HG02763 (cell line): Measurements from ENCODE around the gene BRPF3.
"Not testable (repeated sequence)": the region's sequence is repeated elsewhere in the genome, so short reads cannot be mapped to it uniquely, and the experiment has no call there.

Experiments used
- ATAC-seq: cut with Tn5 transposase; IDR thresholded peaks from one replicate; pipeline ENCODE4 v1.9.1; 2021; ENCODE audit warnings: mild to moderate bottlenecking, moderate library complexity; ENCODE audit not compliant: unreplicated experiment

BRPF3 gene

GRCh38 chr6:36200154-36200891 lies 3.8 kb downstream of the BRPF3 start:
- ATAC-seq: no peak

- no peak for ATAC-seq
Observed at GRCh38 chr6:36200998-36201596, 4.6 kb downstream of the BRPF3 start.

DNA sequence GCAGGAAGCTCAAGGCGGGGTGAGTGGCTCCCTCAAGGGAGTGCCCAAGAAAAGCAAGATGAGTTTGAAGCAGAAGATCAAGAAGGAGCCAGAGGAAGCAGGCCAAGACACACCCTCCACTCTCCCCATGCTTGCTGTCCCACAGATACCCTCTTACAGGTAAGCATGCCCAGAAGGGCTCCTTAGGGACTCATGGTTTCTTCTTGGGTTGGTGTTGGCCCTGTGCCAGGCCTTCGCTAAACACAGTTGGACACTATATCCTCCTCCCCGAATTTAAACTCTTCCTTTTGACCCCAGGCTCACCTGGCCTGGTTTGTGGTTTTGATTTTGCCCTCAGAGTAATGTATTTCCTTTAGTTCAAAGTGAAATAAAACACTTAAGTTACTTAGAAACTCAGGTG lies 5.1 kb downstream of the BRPF3 start:
- no peak for ATAC-seq

- ATAC-seq: no peak
Observed at GRCh38 chr6:36202101-36202500, 5.6 kb downstream of the BRPF3 start.

GRCh38 chr6:36204068-36204753 lies 7.7 kb downstream of the BRPF3 start:
- ATAC-seq: no peak

DNA sequence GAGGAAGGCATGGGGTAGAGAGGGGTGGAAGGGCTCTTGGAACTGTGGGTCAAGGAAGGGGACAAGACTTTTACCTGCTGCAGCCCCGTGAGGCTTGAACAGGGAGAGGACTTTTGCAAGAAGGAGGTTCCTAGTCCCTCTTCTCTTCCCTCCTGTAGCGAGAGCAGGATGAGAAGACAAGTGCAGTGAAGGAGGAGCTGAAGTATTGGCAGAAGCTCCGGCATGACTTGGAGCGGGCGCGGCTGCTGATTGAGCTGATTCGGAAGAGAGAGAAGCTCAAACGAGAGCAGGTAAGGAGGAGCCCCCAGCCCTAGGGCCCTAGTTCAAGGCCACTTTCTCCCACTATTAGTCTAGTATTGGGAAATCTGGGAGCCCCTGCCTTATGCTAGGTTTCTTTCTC lies 10.6 kb downstream of the BRPF3 start:
- no peak for ATAC-seq

DNA sequence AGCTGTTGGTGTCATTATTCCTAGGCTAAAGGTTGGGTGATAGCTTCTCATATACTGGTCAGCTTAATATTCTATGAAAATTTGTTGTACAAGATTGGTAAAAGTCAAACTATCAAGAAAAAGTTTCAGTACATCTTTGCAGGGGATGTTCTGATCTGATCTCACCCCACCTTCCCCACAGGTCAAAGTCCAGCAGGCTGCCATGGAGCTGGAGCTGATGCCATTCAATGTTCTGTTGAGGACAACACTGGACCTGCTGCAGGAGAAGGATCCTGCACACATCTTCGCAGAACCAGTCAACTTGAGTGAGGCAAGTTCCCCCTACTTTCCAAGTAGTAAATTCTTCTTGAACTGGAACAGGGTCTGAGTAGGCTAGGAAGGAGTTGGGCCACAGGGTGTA lies 13.1 kb downstream of the BRPF3 start:
- ATAC-seq: no peak

DNA sequence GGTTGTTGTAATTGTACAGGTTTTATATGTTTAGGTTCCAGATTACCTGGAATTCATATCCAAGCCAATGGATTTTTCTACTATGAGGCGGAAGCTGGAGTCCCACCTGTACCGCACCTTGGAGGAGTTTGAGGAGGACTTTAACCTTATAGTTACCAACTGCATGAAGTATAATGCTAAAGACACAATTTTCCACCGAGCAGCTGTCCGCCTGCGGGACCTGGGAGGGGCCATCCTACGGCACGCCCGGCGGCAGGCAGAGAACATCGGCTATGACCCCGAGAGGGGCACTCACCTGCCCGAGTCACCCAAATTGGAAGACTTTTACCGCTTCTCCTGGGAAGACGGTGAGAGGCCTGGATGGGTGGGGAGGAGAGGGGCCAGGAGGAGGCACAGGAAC lies 13.6 kb downstream of the BRPF3 start:
- ATAC-seq: no peak

DNA sequence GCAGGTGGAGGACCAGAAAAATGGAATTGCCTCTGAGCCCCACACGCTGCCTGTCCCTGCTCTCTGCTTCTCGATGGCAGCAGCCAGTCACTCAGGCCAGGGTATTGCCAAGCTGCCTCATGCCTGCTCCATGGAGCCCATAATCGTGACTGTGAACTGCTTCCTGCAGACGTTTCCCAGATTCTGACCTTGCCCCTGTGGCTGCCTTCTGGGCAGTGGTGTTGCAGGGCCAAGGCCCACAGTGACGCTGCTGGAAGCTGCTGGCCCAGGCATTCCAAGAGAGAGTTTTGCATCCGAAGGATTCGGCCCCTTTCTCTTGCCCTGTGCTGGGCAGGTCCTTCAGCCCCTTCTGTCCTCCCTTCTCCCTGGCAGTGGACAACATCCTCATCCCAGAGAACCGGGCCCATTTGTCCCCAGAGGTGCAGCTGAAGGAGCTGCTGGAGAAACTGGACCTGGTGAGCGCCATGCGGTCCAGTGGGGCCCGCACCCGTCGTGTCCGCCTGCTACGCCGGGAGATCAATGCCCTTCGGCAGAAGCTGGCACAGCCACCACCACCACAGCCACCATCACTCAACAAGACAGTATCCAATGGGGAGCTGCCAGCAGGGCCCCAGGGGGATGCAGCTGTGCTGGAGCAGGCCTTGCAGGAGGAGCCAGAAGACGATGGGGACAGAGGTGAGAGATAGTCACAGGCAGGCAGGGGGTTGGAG lies 14.5 kb downstream of the BRPF3 start:
- no peak for ATAC-seq

DNA sequence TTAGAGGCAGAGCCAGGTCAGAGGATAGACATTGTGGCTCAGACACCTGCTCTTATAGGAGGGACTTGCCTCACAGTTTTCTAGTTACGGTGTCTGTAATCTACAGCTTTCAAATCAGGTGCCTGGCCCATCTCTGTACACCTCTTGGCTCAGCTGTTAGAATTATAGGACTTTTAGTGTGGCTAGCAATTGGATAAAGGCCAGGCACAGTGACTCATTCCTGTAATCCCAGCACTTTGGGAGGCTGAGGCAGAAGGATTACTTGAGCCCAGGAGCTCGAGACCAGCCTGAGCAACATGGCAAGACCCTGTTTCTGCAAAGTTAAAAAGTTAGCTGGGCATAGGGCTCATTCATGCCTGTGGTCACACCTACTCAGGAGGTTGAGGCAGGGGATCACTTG lies 20.0 kb downstream of the BRPF3 start:
- ATAC-seq: no peak

- no peak for ATAC-seq
Observed at GRCh38 chr6:36217188-36217587, 20.6 kb downstream of the BRPF3 start.

- no peak for ATAC-seq
Observed at GRCh38 chr6:36217946-36218345, 21.4 kb downstream of the BRPF3 start.

- not testable (repeated sequence) for ATAC-seq
Observed at GRCh38 chr6:36218516-36218915, 22.0 kb downstream of the BRPF3 start.

DNA sequence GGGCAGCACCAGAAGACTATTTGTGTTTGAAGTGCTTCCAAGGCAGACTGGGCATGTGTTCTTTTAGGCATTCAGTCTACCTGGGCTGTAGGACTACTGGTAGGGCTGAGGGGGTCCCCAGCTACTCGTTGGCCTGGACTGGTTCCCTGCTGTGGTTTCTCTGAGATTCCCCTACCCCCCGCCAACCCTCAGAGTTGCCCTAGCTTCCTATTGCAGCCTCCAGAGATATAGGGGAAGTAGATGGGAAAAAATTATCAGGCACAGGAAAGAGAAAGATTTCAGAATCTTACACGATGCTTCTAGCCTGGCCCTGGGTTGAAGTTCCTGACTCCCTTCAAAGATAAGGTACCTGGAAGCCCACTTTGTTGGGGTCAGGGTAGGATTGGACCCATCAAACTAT lies 22.5 kb downstream of the BRPF3 start:
- ATAC-seq: no peak

- no peak for ATAC-seq
Observed at GRCh38 chr6:36220226-36220625, 23.7 kb downstream of the BRPF3 start.

DNA sequence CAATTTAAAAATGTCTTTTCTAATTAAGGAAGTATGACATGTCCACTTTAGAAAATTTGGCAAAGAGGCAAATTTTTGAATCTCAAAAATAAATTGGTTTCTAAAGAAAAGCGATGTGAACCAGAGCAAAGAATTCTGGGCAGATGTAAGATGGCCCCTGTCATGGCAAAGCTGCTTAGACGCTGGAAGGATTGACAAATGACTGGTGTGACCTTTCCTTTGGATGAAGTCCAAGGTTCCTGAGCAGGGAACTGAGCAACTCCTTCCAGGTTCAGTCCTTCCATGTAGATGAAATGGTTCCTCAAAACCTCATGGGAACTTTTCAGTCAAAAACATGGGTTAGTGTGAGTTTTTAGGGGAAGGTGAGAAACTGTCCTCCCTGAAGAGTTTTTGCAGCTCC lies 25.1 kb downstream of the BRPF3 start:
- ATAC-seq: no peak

GRCh38 chr6:36222924-36223323 lies 26.4 kb downstream of the BRPF3 start:
- ATAC-seq: no peak

DNA sequence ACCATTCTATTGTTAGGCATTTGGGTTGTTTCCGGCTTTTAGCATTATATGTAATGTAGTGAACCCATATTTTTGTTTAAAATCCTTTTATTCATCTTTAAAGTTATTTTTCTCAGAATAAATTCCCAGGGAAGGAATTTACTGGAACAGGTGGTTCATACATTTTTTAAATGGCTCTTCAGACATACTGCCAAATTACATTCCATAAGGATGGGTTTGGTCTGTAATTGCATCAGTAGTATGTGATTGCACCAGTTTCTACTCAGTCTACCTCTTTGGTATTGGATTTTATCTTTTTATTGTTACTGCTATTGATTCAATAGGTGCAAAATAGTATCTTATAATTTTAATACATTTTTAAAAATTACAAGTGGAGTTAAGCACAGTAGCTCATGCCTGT lies 27.2 kb downstream of the BRPF3 start:
- ATAC-seq: no peak

DNA sequence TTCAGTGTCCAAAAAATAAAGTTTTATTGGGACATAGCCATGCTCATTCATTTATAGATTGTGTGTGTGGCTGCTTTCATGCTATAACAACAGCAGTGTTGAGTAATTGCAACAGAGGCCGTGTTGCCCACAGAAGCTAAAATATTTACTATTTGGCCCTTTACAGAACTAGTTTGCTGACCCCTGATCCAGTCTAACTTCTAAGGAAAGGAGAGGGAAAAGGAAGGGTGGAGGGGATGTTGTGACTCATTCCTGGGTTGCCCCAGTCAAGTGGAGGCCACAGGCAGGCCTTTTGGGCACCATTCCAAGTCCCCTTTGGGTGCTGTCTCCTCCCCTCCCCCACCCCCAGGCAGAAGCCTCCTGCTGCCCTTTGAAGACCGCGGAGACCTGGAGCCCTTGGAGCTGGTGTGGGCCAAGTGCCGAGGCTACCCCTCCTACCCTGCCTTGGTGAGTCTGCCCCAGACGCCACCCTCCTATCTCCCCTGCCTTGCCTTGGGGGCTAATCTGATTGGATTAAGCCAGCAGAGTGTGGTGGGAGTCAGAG lies 28.4 kb downstream of the BRPF3 start:
- no peak for ATAC-seq

- no peak for ATAC-seq
Observed at GRCh38 chr6:36226438-36227047, 30.0 kb downstream of the BRPF3 start.
